ENCODE measurements around the gene PYCR2. TPM values are rescaled to one million over a fixed set of nuclear protein-coding genes. Genes with fewer than 3 reads are reported as not detected.
"Not testable (repeated sequence)": the region's sequence is repeated elsewhere in the genome, so short reads cannot be mapped to it uniquely, and the experiment has no call there.

PYCR2 gene
- polyA plus RNA-seq, 2 of the 4 experiments (the other 2 are of a cell fraction) = 45.4 to 50.5 TPM

GRCh38 chr1:225936086-225936485 lies 12.0 kb upstream of the PYCR2 start:
- ChIA-PET CTCF (interaction anchor here (0.6 to 3.0 kb wide), 6 partner anchors 13 to 461 kb away, joined by 3 to 10 read pairs (median 6); no protein-coding TSS in a partner anchor), POLR2A (interaction anchor here (1.2 kb wide), 1 partner anchor 12 kb away, joined by 6 read pairs; the partner anchor contains the start of gene PYCR2)
- ATAC-seq; H3K4me2 ChIP-seq; H3K27ac ChIP-seq; H3K4me1 ChIP-seq; FAIRE-seq; DNase-seq (ENCODE audit: low read depth in 1 of 2, low spot score in 1 of 2); H3K4me3 ChIP-seq; H3K9me3 ChIP-seq: not testable (repeated sequence)
- 74% methylated on average over 8 of the region's 8 CpGs for WGBS (ENCODE audit: missing lambda C conversion rate)

DNA sequence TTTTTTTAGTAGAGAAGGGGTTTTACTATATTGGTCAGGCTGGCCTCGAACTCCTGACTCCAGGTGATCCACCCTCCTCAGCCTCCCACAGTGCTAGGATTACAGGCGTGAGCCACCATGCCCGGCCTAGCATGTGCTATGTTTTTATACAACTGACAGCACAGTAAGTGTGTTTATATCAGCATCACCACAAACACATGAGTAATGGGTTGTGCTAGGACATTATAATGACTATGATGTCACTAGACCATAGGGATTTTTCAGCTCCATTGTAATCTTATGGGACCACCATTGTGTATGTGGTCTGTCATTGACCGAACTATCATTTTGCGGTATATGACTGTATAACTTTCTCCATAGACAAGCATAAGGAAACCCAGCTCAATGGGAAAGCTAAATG lies 10.7 kb upstream of the PYCR2 start:
- POLR2A ChIA-PET = no interaction called here
- 0 out of 3 replicates have a peak, but pooled peaks cover 3% of the 10 kb centered on the region for H3K4me1 ChIP-seq
- H3K9me3 ChIP-seq = no peaks in the 10 kb centered on the region
- ATAC-seq (no peak), DNase-seq (ENCODE audit: low read depth in 1 of 2, low spot score in 1 of 2) (no peak), FAIRE-seq (no peak)
- no peak overlapping the region for H3K4me2 ChIP-seq
- no peak for TF ChIP-seq KDM1A (IDR thresholded peaks at IDR 0.05; ENCODE audit: low read depth)
- CTCF ChIA-PET = interaction anchor here (0.8 to 3.0 kb wide), 4 partner anchors 23 to 460 kb away, joined by 3 to 10 read pairs (median 8); no protein-coding TSS in a partner anchor
- H3K27ac ChIP-seq = no peak overlapping the region
- H3K4me3 ChIP-seq = no peak overlapping the region
- WGBS (ENCODE audit: missing lambda C conversion rate) = 83% methylated on average over 5 of the region's 5 CpGs

DNA sequence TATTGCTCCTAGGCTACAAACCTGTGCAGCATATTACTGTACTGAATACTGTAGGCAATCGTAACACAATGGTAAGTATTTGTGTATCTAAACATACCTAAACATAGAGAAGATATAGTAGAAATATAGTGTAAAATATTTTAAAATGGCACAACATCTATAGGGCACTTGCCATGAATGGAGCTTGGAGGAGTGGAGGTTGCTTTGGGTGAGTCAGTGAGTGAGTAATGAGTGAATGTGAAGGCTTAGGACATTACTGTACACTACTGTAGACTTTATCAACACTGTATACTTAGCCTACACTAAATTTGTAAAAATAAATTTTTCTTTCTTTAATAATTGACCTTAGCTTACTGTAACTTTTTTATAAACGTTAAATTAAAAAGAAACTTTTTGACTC lies 9.0 kb upstream of the PYCR2 start:
- DNase-seq (ENCODE audit: low read depth in 1 of 2, low spot score in 1 of 2) (peak in 1 of 2 experiments; percentile 30), FAIRE-seq (no peak), ATAC-seq (peak in 1 of 2 experiments; percentile 82; a peak in 2 of 6 replicates)
- ChIA-PET POLR2A (interaction anchor here (1.2 kb wide), 1 partner anchor 9 kb away, joined by 5 read pairs; the partner anchor contains the start of gene PYCR2), CTCF (interaction anchor here (1.0 to 2.1 kb wide), 2 partner anchors 22 to 43 kb away, joined by 3 to 8 read pairs; no protein-coding TSS in a partner anchor)
- H3K9me3 ChIP-seq = no peaks in the 10 kb centered on the region
- 0 out of 3 replicates have a peak, but pooled peaks cover 3% of the 10 kb centered on the region for H3K4me1 ChIP-seq
- no peak overlapping the region for H3K4me3 ChIP-seq
- H3K27ac ChIP-seq = no peak overlapping the region
- no peak overlapping the region for H3K4me2 ChIP-seq
- no peak for TF ChIP-seq FOSL2 (IDR thresholded peaks at IDR 0.05)
- TF ChIP-seq FOSL2 (CRISPR knock-in tag; IDR thresholded peaks at IDR 0.05) = peak; percentile 58
- no peak for TF ChIP-seq HOXA7 (CRISPR knock-in tag; IDR thresholded peaks at IDR 0.05)
- WGBS (ENCODE audit: missing lambda C conversion rate) = 46% methylated on average over 2 of the region's 2 CpGs

GRCh38 chr1:225931270-225932136 lies 7.5 kb upstream of the PYCR2 start:
- no peak for ATAC-seq
- H3K4me1 ChIP-seq = 0 out of 3 replicates have a peak, but pooled peaks cover 3% of the 10 kb centered on the region
- TF ChIP-seq SMC3 (IDR thresholded peaks at IDR 0.05) = no peak
- TF ChIP-seq HDAC2 (IDR thresholded peaks at IDR 0.05) = no peak
- TF ChIP-seq TFCP2L1 (CRISPR knock-in tag; IDR thresholded peaks at IDR 0.05) = no peak
- TF ChIP-seq, protein P1, sequence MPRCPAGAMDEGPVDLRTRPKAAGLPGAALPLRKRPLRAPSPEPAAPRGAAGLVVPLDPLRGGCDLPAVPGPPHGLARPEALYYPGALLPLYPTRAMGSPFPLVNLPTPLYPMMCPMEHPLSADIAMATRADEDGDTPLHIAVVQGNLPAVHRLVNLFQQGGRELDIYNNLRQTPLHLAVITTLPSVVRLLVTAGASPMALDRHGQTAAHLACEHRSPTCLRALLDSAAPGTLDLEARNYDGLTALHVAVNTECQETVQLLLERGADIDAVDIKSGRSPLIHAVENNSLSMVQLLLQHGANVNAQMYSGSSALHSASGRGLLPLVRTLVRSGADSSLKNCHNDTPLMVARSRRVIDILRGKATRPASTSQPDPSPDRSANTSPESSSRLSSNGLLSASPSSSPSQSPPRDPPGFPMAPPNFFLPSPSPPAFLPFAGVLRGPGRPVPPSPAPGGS (IDR thresholded peaks at IDR 0.05) = no peak
- no peak for TF ChIP-seq CHD2 (IDR thresholded peaks at IDR 0.05; ENCODE audit: low read length, partially characterized antibody)
- TF ChIP-seq ZFP36 (IDR thresholded peaks at IDR 0.05; ENCODE audit: borderline replicate concordance, partially characterized antibody) = no peak
- ChIA-PET CTCF (interaction anchor here (0.9 to 1.8 kb wide), 6 partner anchors 20 to 477 kb away, joined by 3 to 9 read pairs (median 3); no protein-coding TSS in a partner anchor), POLR2A (interaction anchor here (0.9 kb wide), 1 partner anchor 7 kb away, joined by 3 read pairs; the partner anchor contains the start of gene PYCR2)
- H3K4me3 ChIP-seq = no peak overlapping the region
- H3K27ac ChIP-seq = no peak overlapping the region
- 69% methylated on average over 5 of the region's 5 CpGs for WGBS (ENCODE audit: missing lambda C conversion rate)
- no peaks in the 10 kb centered on the region for H3K9me3 ChIP-seq
- DNase-seq (ENCODE audit: low read depth in 1 of 2, low spot score in 1 of 2) = no peak
- no peak overlapping the region for H3K4me2 ChIP-seq
- no peak for FAIRE-seq

DNA sequence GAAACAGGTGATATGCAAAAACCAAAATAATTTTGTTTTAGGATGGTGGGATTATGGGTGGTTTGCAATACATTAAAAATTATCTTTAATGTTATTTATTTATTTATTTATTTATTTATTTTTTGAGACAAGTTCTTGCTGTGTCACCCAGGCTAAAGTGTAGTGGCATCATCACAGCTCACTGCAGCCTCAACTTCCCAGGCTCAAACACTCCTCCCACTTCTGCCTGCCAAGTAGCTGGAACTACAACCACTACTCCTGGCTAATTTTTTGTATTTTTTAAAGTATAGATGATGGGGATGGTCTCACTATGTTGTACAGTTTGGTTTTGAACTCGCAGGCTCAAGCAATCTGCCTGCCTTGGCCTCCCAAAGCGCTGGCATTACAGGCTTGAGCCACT lies 6.5 kb upstream of the PYCR2 start:
- Histone ChIP-seq H3K4me1 (0 out of 3 replicates have a peak, but pooled peaks cover 3% of the 10 kb centered on the region), H3K9me3 (no peaks in the 10 kb centered on the region), H3K4me3 (no peak overlapping the region), H3K4me2 (no peak overlapping the region), H3K27ac (no peak overlapping the region)
- DNase-seq (ENCODE audit: low read depth in 1 of 2, low spot score in 1 of 2) = no peak
- ChIA-PET POLR2A (no interaction called here), CTCF (interaction anchor here (1.8 kb wide), 1 partner anchor 19 kb away, joined by 9 read pairs; no protein-coding TSS in a partner anchor)
- FAIRE-seq = no peak
- no peak for TF ChIP-seq POLR2A (IDR thresholded peaks at IDR 0.05; ENCODE audit: low read length)
- WGBS (ENCODE audit: missing lambda C conversion rate) = 78% methylated on average over 2 of the region's 2 CpGs
- ATAC-seq = no peak

- CTCF ChIA-PET = interaction anchor here (0.6 to 1.6 kb wide), 2 partner anchors 64 to 455 kb away, joined by 3 to 5 read pairs; no protein-coding TSS in a partner anchor
- POLR2A ChIA-PET, FAIRE-seq: not testable (repeated sequence)
Measured at GRCh38 chr1:225929462-225929861, 5.4 kb upstream of the PYCR2 start.

More at GRCh38 chr1:225929462-225929861, 5.4 kb upstream of the PYCR2 start:
- not testable (repeated sequence) for H3K4me1 ChIP-seq; H3K4me3 ChIP-seq; H3K9me3 ChIP-seq; H3K27ac ChIP-seq; H3K4me2 ChIP-seq; ATAC-seq; DNase-seq (ENCODE audit: low read depth in 1 of 2, low spot score in 1 of 2)
- whole genome bisulfite sequencing (ENCODE audit: missing lambda C conversion rate) = 89% methylated on average over 3 of the region's 3 CpGs

Measured in A549 (cell line).